ENCODE measurements around the gene MAN1C1. TPM values are rescaled to one million over a fixed set of nuclear protein-coding genes. Genes with fewer than 3 reads are reported as not detected.
A peak's percentile ranks its signal among the peaks of the same experiment; 100 is the strongest.

The MAN1C1 gene
- total and polyA plus RNA-seq, 2 donors from 2014 or later: 31.7 to 65.5 TPM

DNA sequence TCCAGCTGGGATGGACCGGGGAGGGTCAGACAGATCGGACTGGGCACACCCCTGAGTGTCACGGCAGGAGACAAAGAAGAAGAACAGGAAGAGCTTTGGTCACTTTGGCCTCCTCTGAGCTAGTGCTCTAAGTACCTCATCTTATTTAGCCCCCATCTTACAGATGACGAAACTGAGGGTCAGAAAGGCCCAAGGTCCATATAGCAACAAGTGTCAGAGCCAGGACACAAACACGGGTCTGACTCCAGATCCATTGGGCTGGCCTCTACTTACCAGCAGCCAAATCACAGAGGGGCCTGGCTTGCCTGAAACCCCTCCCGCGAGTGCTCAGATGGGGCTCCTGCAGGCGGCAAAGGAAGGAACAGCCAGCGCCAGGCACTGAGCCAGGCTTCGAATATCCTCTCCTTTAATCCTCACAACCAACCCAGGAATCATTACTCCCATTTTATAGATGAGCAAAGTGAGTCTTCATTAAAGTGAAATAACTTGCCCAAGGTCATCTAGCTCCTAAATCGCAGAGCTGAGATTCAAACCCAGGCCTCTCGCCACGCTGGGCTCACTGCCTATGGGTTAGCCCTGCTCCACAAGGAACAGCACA is 157.7 kb downstream of the MAN1C1 start:
- intact Hi-C loops (cut with DNase I): no loop called here
- Histone ChIP-seq H3K9me3 (ENCODE audit: control insufficient read depth in 2 of 3, insufficient read depth in 1 of 3, low read length in 3 of 3) (no peaks in the 10 kb centered on the region), H3K4me3 (ENCODE audit: low read length in 3 of 3) (no peak overlapping the region), H3K36me3 (ENCODE audit: control insufficient read depth in 2 of 3, insufficient read depth in 3 of 3, low read length in 3 of 3) (no peaks in the 10 kb centered on the region), H3K27ac (ENCODE audit: low read depth in 2 of 2, low read length in 2 of 2) (peak overlapping the region; percentile 66 to 90), H3K9ac (ENCODE audit: low read length in 3 of 3) (peak overlapping the region in 1 of 3 donors; percentile 28), H3K4me1 (ENCODE audit: control insufficient read depth in 2 of 3, insufficient read depth in 2 of 3, low read depth in 1 of 3, low read length in 3 of 3) (peaks cover 8 to 55% (median 40%) of the 10 kb centered on the region in 3 donors), H3K27me3 (ENCODE audit: control insufficient read depth, insufficient read depth, low read length) (no peaks in the 10 kb centered on the region)
- TF ChIP-seq, protein P1, sequence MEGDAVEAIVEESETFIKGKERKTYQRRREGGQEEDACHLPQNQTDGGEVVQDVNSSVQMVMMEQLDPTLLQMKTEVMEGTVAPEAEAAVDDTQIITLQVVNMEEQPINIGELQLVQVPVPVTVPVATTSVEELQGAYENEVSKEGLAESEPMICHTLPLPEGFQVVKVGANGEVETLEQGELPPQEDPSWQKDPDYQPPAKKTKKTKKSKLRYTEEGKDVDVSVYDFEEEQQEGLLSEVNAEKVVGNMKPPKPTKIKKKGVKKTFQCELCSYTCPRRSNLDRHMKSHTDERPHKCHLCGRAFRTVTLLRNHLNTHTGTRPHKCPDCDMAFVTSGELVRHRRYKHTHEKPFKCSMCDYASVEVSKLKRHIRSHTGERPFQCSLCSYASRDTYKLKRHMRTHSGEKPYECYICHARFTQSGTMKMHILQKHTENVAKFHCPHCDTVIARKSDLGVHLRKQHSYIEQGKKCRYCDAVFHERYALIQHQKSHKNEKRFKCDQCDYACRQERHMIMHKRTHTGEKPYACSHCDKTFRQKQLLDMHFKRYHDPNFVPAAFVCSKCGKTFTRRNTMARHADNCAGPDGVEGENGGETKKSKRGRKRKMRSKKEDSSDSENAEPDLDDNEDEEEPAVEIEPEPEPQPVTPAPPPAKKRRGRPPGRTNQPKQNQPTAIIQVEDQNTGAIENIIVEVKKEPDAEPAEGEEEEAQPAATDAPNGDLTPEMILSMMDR (IDR thresholded peaks at IDR 0.05; ENCODE audit: borderline replicate concordance, extremely low read depth, insufficient read depth): no peak
- FAIRE-seq (no peak), DNase-seq (no peak)

DNA sequence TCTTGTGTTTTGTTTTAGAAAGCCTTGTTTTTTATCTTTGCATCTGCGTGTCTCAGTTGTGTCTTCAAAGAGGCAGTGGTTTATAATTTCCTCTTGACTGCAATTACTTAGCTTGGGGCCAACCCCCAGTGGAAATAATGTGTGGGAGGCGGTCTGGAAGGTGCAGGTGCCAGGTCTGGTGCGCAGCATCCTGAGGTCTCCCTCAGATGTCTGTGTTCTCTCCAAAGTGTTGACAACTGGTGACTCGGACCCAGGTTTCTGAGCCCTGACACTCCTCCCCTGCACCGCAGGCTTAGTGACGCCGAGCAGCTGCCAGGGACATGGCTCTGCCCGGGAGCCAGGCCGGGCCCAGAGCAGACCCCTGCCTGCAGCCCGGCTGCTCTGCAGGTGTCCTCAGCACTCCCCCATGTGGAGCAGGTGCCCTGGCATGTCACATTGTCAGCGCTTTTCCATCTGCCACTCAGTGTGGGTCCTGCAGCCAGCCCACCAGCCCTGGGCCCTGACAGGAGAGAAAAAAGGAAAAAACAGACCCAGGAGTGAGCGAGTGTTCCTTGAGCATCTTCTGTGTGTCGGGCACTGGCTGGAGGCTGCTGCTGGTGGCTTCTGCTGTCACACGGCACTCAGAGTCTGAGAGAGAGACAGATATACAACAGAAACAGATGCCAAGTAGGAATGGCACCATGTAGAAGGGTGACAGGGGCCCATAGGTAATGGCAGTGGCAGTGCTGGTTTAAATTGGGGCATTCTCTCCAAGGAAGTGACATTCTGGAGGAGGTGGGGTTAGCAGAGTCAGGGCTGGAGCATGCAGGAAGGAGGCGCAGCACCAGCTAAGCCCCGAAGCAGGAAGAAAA is 158.6 kb downstream of the MAN1C1 start:
- Histone ChIP-seq H3K9ac (ENCODE audit: low read length in 3 of 3) (peak overlapping the region in 1 of 3 donors; percentile 28), H3K27me3 (ENCODE audit: control insufficient read depth, insufficient read depth, low read length) (no peaks in the 10 kb centered on the region), H3K4me1 (ENCODE audit: control insufficient read depth in 2 of 3, insufficient read depth in 2 of 3, low read depth in 1 of 3, low read length in 3 of 3) (peaks cover 8 to 47% (median 32%) of the 10 kb centered on the region in 3 donors), H3K9me3 (ENCODE audit: control insufficient read depth in 2 of 3, insufficient read depth in 1 of 3, low read length in 3 of 3) (no peaks in the 10 kb centered on the region), H3K4me3 (ENCODE audit: low read length in 3 of 3) (no peak overlapping the region), H3K27ac (ENCODE audit: low read depth in 2 of 2, low read length in 2 of 2) (peak overlapping the region; percentile 34 to 90), H3K36me3 (ENCODE audit: control insufficient read depth in 2 of 3, insufficient read depth in 3 of 3, low read length in 3 of 3) (no peaks in the 10 kb centered on the region)
- TF ChIP-seq, protein P1 (IDR thresholded peaks at IDR 0.05; ENCODE audit: borderline replicate concordance, extremely low read depth, insufficient read depth): no peak
- DNase-seq (peak in 4 of 5 donors; percentile 53 to 68 (median 58)), FAIRE-seq (no peak)
- intact Hi-C loops (cut with DNase I): no loop called here

DNA sequence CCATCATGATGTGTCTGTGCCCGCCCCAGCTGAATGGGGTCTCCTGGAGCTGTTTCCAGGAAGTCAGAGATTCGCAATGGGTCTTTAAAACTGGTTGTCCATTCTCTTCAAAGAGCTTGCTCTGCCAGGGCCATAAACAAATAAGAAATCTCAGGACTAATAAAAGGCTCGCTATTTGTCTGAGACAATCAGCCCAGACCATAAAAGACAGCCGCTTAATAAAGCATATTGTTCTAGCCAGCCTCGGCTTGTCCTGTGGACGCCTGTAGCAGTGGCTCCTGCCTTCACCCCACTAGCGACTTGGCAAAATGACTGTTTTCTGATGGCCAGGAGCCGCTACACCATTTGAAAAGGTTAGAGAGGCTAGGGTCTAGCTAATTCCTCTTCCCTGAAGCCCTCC is 162.8 kb downstream of the MAN1C1 start:
- Histone ChIP-seq H3K27me3 (ENCODE audit: control insufficient read depth, insufficient read depth, low read length) (no peaks in the 10 kb centered on the region), H3K27ac (ENCODE audit: low read depth in 2 of 2, low read length in 2 of 2) (no peak overlapping the region), H3K36me3 (ENCODE audit: control insufficient read depth in 2 of 3, insufficient read depth in 3 of 3, low read length in 3 of 3) (peaks cover 0 to 2% (median 0%) of the 10 kb centered on the region in 3 donors), H3K4me1 (ENCODE audit: control insufficient read depth in 2 of 3, insufficient read depth in 2 of 3, low read depth in 1 of 3, low read length in 3 of 3) (peaks cover 0 to 13% (median 0%) of the 10 kb centered on the region in 3 donors), H3K4me3 (ENCODE audit: low read length in 3 of 3) (no peak overlapping the region), H3K9ac (ENCODE audit: low read length in 3 of 3) (no peak overlapping the region), H3K9me3 (ENCODE audit: control insufficient read depth in 2 of 3, insufficient read depth in 1 of 3, low read length in 3 of 3) (no peaks in the 10 kb centered on the region)
- DNase-seq (no peak), FAIRE-seq (no peak)
- TF ChIP-seq, protein P1 (IDR thresholded peaks at IDR 0.05; ENCODE audit: borderline replicate concordance, extremely low read depth, insufficient read depth): no peak
- intact Hi-C loops (cut with DNase I): no loop called here

Measured in kidney (tissue), 14 donors.